ENCODE data around the gene SPATS2L.

SPATS2L gene

GRCh38 chr2:200488169-200488568, 181.7 kb downstream of the SPATS2L start:
- no peak overlapping the region for H3K27ac Mint-ChIP-seq
- H3K27me3 Mint-ChIP-seq: no peaks in the 10 kb centered on the region
- no peaks in the 10 kb centered on the region for H3K9me3 Mint-ChIP-seq
- H3K4me3 Mint-ChIP-seq: no peak overlapping the region
- peaks cover 35% of the 10 kb centered on the region for H3K36me3 Mint-ChIP-seq (ENCODE audit: low read depth)
- H3K4me1 Mint-ChIP-seq (ENCODE audit: low read depth): no peaks in the 10 kb centered on the region

GRCh38 chr2:200490001-200490400, 183.5 kb downstream of the SPATS2L start:
- Mint-ChIP-seq H3K27ac (no peak overlapping the region), H3K36me3 (ENCODE audit: low read depth) (peaks cover 48% of the 10 kb centered on the region), H3K4me1 (ENCODE audit: low read depth) (no peaks in the 10 kb centered on the region), H3K27me3 (no peaks in the 10 kb centered on the region), H3K4me3 (no peak overlapping the region), H3K9me3 (no peaks in the 10 kb centered on the region)

GRCh38 chr2:200492656-200493055, 186.2 kb downstream of the SPATS2L start:
- H3K9me3 Mint-ChIP-seq: no peaks in the 10 kb centered on the region
- no peaks in the 10 kb centered on the region for H3K27me3 Mint-ChIP-seq
- H3K4me3 Mint-ChIP-seq: no peak overlapping the region
- H3K36me3 Mint-ChIP-seq (ENCODE audit: low read depth): peaks cover 58% of the 10 kb centered on the region
- no peaks in the 10 kb centered on the region for H3K4me1 Mint-ChIP-seq (ENCODE audit: low read depth)
- no peak overlapping the region for H3K27ac Mint-ChIP-seq

- Mint-ChIP-seq H3K4me3 (no peak overlapping the region), H3K4me1 (ENCODE audit: low read depth) (no peaks in the 10 kb centered on the region), H3K27ac (no peak overlapping the region), H3K9me3 (no peaks in the 10 kb centered on the region), H3K27me3 (no peaks in the 10 kb centered on the region), H3K36me3 (ENCODE audit: low read depth) (peaks cover 69% of the 10 kb centered on the region)
Measured at GRCh38 chr2:200494048-200494447, 187.6 kb downstream of the SPATS2L start.

GRCh38 chr2:200496696-200497095, 190.2 kb downstream of the SPATS2L start:
- peaks cover 52% of the 10 kb centered on the region for H3K36me3 Mint-ChIP-seq (ENCODE audit: low read depth)
- no peak overlapping the region for H3K27ac Mint-ChIP-seq
- H3K27me3 Mint-ChIP-seq: no peaks in the 10 kb centered on the region

GRCh38 chr2:200498402-200499162, 192.1 kb downstream of the SPATS2L start:
- Mint-ChIP-seq H3K36me3 (ENCODE audit: low read depth) (peaks cover 46% of the 10 kb centered on the region), H3K4me1 (ENCODE audit: low read depth) (no peaks in the 10 kb centered on the region), H3K9me3 (peaks cover 3% of the 10 kb centered on the region), H3K27ac (no peak overlapping the region), H3K4me3 (no peak overlapping the region), H3K27me3 (no peaks in the 10 kb centered on the region)

More at GRCh38 chr2:200496696-200497095, 190.2 kb downstream of the SPATS2L start:
- Mint-ChIP-seq H3K4me1 (ENCODE audit: low read depth) (no peaks in the 10 kb centered on the region), H3K4me3 (no peak overlapping the region), H3K9me3 (no peaks in the 10 kb centered on the region)

- no peak overlapping the region for H3K4me3 Mint-ChIP-seq
- H3K27ac Mint-ChIP-seq: no peak overlapping the region
- H3K27me3 Mint-ChIP-seq: no peaks in the 10 kb centered on the region
- H3K9me3 Mint-ChIP-seq: peaks cover 3% of the 10 kb centered on the region
- peaks cover 12% of the 10 kb centered on the region for H3K4me1 Mint-ChIP-seq (ENCODE audit: low read depth)
- H3K36me3 Mint-ChIP-seq (ENCODE audit: low read depth): peaks cover 36% of the 10 kb centered on the region
Measured at GRCh38 chr2:200502196-200502595, 195.7 kb downstream of the SPATS2L start.

- H3K9me3 Mint-ChIP-seq: peaks cover 3% of the 10 kb centered on the region
- H3K27me3 Mint-ChIP-seq: no peaks in the 10 kb centered on the region
- peaks cover 29% of the 10 kb centered on the region for H3K4me1 Mint-ChIP-seq (ENCODE audit: low read depth)
- no peak overlapping the region for H3K4me3 Mint-ChIP-seq
- H3K27ac Mint-ChIP-seq: no peak overlapping the region
- H3K36me3 Mint-ChIP-seq (ENCODE audit: low read depth): peaks cover 18% of the 10 kb centered on the region
Measured at GRCh38 chr2:200506679-200507078, 200.2 kb downstream of the SPATS2L start.

GRCh38 chr2:200507179-200507578, 200.7 kb downstream of the SPATS2L start:
- Mint-ChIP-seq H3K4me1 (ENCODE audit: low read depth) (peaks cover 29% of the 10 kb centered on the region), H3K9me3 (peaks cover 3% of the 10 kb centered on the region), H3K4me3 (no peak overlapping the region), H3K36me3 (ENCODE audit: low read depth) (peaks cover 17% of the 10 kb centered on the region), H3K27me3 (no peaks in the 10 kb centered on the region), H3K27ac (no peak overlapping the region)

GRCh38 chr2:200509235-200509611, 202.7 kb downstream of the SPATS2L start:
- Mint-ChIP-seq H3K4me3 (peak overlapping the region; percentile 96), H3K27ac (peak overlapping the region; percentile 93), H3K4me1 (ENCODE audit: low read depth) (peaks cover 29% of the 10 kb centered on the region), H3K9me3 (no peaks in the 10 kb centered on the region), H3K36me3 (ENCODE audit: low read depth) (peaks cover 5% of the 10 kb centered on the region), H3K27me3 (no peaks in the 10 kb centered on the region)

GRCh38 chr2:200509612-200510433, 203.3 kb downstream of the SPATS2L start, which contains the start of gene KCTD18:
KCTD18 (minus strand) TSS chr2:200510068; CDS start chr2:200507016, 3,052 bp downstream.
- Mint-ChIP-seq H3K9me3 (no peaks in the 10 kb centered on the region), H3K27me3 (no peaks in the 10 kb centered on the region), H3K4me3 (peak within 1 kb of the TSS; percentile 96), H3K36me3 (ENCODE audit: low read depth) (peaks cover 2% of the 10 kb centered on the region), H3K27ac (peak within 1 kb of the TSS; percentile 93), H3K4me1 (ENCODE audit: low read depth) (peaks cover 35% of the 10 kb centered on the region)

GRCh38 chr2:200515155-200515554, 208.7 kb downstream of the SPATS2L start:
- Mint-ChIP-seq H3K4me3 (no peak overlapping the region), H3K4me1 (ENCODE audit: low read depth) (peaks cover 17% of the 10 kb centered on the region), H3K9me3 (peaks cover 5% of the 10 kb centered on the region), H3K27ac (no peak overlapping the region), H3K27me3 (no peaks in the 10 kb centered on the region), H3K36me3 (ENCODE audit: low read depth) (no peaks in the 10 kb centered on the region)

GRCh38 chr2:200523158-200523557, 216.7 kb downstream of the SPATS2L start:
- H3K4me1 Mint-ChIP-seq (ENCODE audit: low read depth): peaks cover 24% of the 10 kb centered on the region

GRCh38 chr2:200523604-200524003, 217.1 kb downstream of the SPATS2L start:
- no peaks in the 10 kb centered on the region for H3K36me3 Mint-ChIP-seq (ENCODE audit: low read depth)
- peaks cover 25% of the 10 kb centered on the region for H3K4me1 Mint-ChIP-seq (ENCODE audit: low read depth)
- H3K27me3 Mint-ChIP-seq: no peaks in the 10 kb centered on the region
- no peaks in the 10 kb centered on the region for H3K9me3 Mint-ChIP-seq
- no peak overlapping the region for H3K27ac Mint-ChIP-seq
- no peak overlapping the region for H3K4me3 Mint-ChIP-seq

More at GRCh38 chr2:200523158-200523557, 216.7 kb downstream of the SPATS2L start:
- no peak overlapping the region for H3K4me3 Mint-ChIP-seq
- H3K27me3 Mint-ChIP-seq: no peaks in the 10 kb centered on the region
- no peak overlapping the region for H3K27ac Mint-ChIP-seq
- H3K9me3 Mint-ChIP-seq: no peaks in the 10 kb centered on the region
- H3K36me3 Mint-ChIP-seq (ENCODE audit: low read depth): no peaks in the 10 kb centered on the region

- H3K4me3 Mint-ChIP-seq: peak overlapping the region; percentile 94
- no peaks in the 10 kb centered on the region for H3K9me3 Mint-ChIP-seq
- no peaks in the 10 kb centered on the region for H3K36me3 Mint-ChIP-seq (ENCODE audit: low read depth)
- peaks cover 25% of the 10 kb centered on the region for H3K4me1 Mint-ChIP-seq (ENCODE audit: low read depth)
- H3K27ac Mint-ChIP-seq: no peak overlapping the region
- H3K27me3 Mint-ChIP-seq: no peaks in the 10 kb centered on the region
Measured at GRCh38 chr2:200525066-200525465, 218.6 kb downstream of the SPATS2L start.
